GM12801 (cell line): Measurements from ENCODE around the gene KLHL14.

Experiments
- CTCF ChIP-seq: IDR thresholded peaks from one replicate; pipeline ENCODE4 v1.5.1; 2011; ENCODE audit warnings: control low read depth; ENCODE audit not compliant: insufficient read length; ENCODE audit errors: extremely low read depth

Gene KLHL14

GRCh38 chr18:32624182-32624723, 148.6 kb downstream of the KLHL14 start:
- no peak for TF ChIP-seq CTCF

GRCh38 chr18:32623563-32623962, 149.3 kb downstream of the KLHL14 start:
- TF ChIP-seq CTCF, result no peak
